HG03378 (cell line): ENCODE results near the gene GRAMD1A.
"Not testable (repeated sequence)": the region's sequence is repeated elsewhere in the genome, so short reads cannot be mapped to it uniquely, and the experiment has no call there.

Source experiments
- ATAC-seq: cut with Tn5 transposase; IDR thresholded peaks from one replicate; pipeline ENCODE4 v1.9.1; 2021; ENCODE audit warnings: mild to moderate bottlenecking, moderate library complexity; ENCODE audit not compliant: unreplicated experiment

The GRAMD1A gene

GRCh38 chr19:34999498-35000337, at the start of gene GRAMD1A:
GRAMD1A (plus strand) TSS chr19:35000323; CDS start chr19:35000479, 156 bp downstream.
- peak; percentile 36 for ATAC-seq

- ATAC-seq = no peak
Observed at GRCh38 chr19:34953092-34953491, 47.0 kb upstream of the GRAMD1A start.

- no peak for ATAC-seq
Observed at GRCh38 chr19:34957830-34958751, 42.0 kb upstream of the GRAMD1A start.

- ATAC-seq = no peak
Observed at GRCh38 chr19:34959021-34959420, 41.1 kb upstream of the GRAMD1A start.

GRCh38 chr19:34960103-34960805, 39.9 kb upstream of the GRAMD1A start:
- ATAC-seq = no peak

GRCh38 chr19:34960940-34961679, 39.0 kb upstream of the GRAMD1A start:
- ATAC-seq = no peak

GRCh38 chr19:34961775-34962686, 38.1 kb upstream of the GRAMD1A start:
- ATAC-seq = no peak

GRCh38 chr19:34962687-34963572, 37.2 kb upstream of the GRAMD1A start:
- no peak for ATAC-seq

GRCh38 chr19:34963573-34964406, 36.3 kb upstream of the GRAMD1A start, which contains the start of gene ZNF792:
ZNF792 (minus strand) TSS chr19:34964229; CDS start chr19:34963662, 567 bp downstream.
- no peak for ATAC-seq

GRCh38 chr19:34964598-34964997, 35.5 kb upstream of the GRAMD1A start:
- no peak for ATAC-seq

GRCh38 chr19:34965505-34965904, 34.6 kb upstream of the GRAMD1A start:
- ATAC-seq = not testable (repeated sequence)

GRCh38 chr19:34967551-34967950, 32.6 kb upstream of the GRAMD1A start:
- no peak for ATAC-seq

- no peak for ATAC-seq
Observed at GRCh38 chr19:34969721-34970120, 30.4 kb upstream of the GRAMD1A start.

- not testable (repeated sequence) for ATAC-seq
Observed at GRCh38 chr19:34970185-34970780, 29.8 kb upstream of the GRAMD1A start.

- no peak for ATAC-seq
Observed at GRCh38 chr19:34972163-34972705, 27.9 kb upstream of the GRAMD1A start.

- no peak for ATAC-seq
Observed at GRCh38 chr19:34974646-34975045, 25.5 kb upstream of the GRAMD1A start.

GRCh38 chr19:34975056-34975455, 25.1 kb upstream of the GRAMD1A start:
- no peak for ATAC-seq
